Prostate gland (tissue), 2 donors: Measurements from ENCODE around the gene TSPAN10. TPM values are rescaled to one million over a fixed set of nuclear protein-coding genes. Genes with fewer than 3 reads are reported as not detected.

Experiments used
- DNase-seq: peaks from one replicate; pipeline ENCODE4 v3.0.0-alpha.2; 2019; ENCODE audit warnings: low spot score
- H3K27ac ChIP-seq, 2 donors: fragments of 200-600 bp; sonication (generic); 2 replicates each; pipeline ENCODE4 v1.5.1; 2017 to 2019
- H3K27me3 ChIP-seq: fragments of 200-600 bp; sonication (generic); replicated peaks from 2 replicates; pipeline ENCODE4 v1.5.1; 2019; ENCODE audit not compliant: insufficient read depth
- H3K36me3 ChIP-seq, 2 donors: fragments of 200-600 bp; sonication (generic); 1 replicate in 1 of 2; 2 replicates in 1 of 2; pipeline versions ENCODE4 v1.5.1 to v1.8.1; 2017 to 2019
- H3K4me1 ChIP-seq: fragments of 200-600 bp; sonication (generic); replicated peaks from 2 replicates; pipeline ENCODE4 v1.5.1; 2019
- H3K4me3 ChIP-seq, 2 donors: fragments of 200-600 bp; sonication (generic); 2 replicates each; pipeline ENCODE4 v1.5.1; 2017 to 2019
- H3K9me3 ChIP-seq: fragments of 200-600 bp; sonication (generic); 2 replicates; pipeline ENCODE4 v1.5.1; 2017
- CTCF ChIP-seq, 4 experiments: fragments of 200-600 bp in 2 of 4; fragments of 450-650 bp in 2 of 4; sonication (generic) in 2 of 4; IDR thresholded peaks; 1 replicate in 3 of 4; 2 replicates in 1 of 4; pipeline ENCODE4 v1.5.1; 2016 to 2019; ENCODE audit warnings: antibody characterized with exemption in 4 of 4, mild to moderate bottlenecking in 2 of 4, moderate library complexity in 2 of 4
- POLR2A ChIP-seq: fragments of 450-650 bp; IDR thresholded peaks from one replicate; pipeline ENCODE4 v1.6.1; 2016; ENCODE audit warnings: antibody characterized with exemption, mild to moderate bottlenecking
- POLR2AphosphoS5 ChIP-seq: sonication (generic); formaldehyde crosslinking; IDR thresholded peaks from one replicate; pipeline ENCODE4 v1.6.1; 2017; ENCODE audit warnings: antibody characterized with exemption
- WGBS: methylation state at CpG from one replicate; pipeline ENCODE4 v1.1.5; 2018; 5-methylcytosine and 5-hydroxymethylcytosine counted together
- intact Hi-C: fragments of 100-400 bp; cut with DNase I; formaldehyde crosslinking; loops from one replicate; pipeline ENCODE4 v1.14.2; 2022
- total RNA-seq, 2 donors: library from RNA; depleted of rRNA; stranded (reverse); fragments of >200 nt; gene quantifications; one replicate each; pipeline ENCODE4 v1.1.0, GENCODE V29; 2016

The TSPAN10 gene
- total RNA-seq, 2 donors from 2014 or later: 2.5 to 2.9 TPM

- Histone ChIP-seq H3K4me1 (peaks cover under 1% of the 10 kb centered on the region), H3K27me3 (no peaks in the 10 kb centered on the region), H3K36me3 (peaks cover 4 to 19% of the 10 kb centered on the region in 2 donors), H3K9me3 (no peaks in the 10 kb centered on the region), H3K27ac (no peak overlapping the region), H3K4me3 (no peak overlapping the region)
- TF ChIP-seq POLR2A: no peak
- TF ChIP-seq POLR2AphosphoS5: no peak
- no peak for TF ChIP-seq CTCF (IDR thresholded peaks at IDR 0.05)
- WGBS: 88% methylated on average over 8 of the region's 8 CpGs
- intact Hi-C loops: no loop called here
- DNase-seq: no peak
Observed at GRCh38 chr17:81630274-81630673, 6.7 kb upstream of the TSPAN10 start.

GRCh38 chr17:81631482-81631881 is 5.5 kb upstream of the TSPAN10 start:
- Histone ChIP-seq H3K4me1 (peaks cover 5% of the 10 kb centered on the region), H3K9me3 (no peaks in the 10 kb centered on the region), H3K36me3 (peaks cover under 1 to 13% of the 10 kb centered on the region in 2 donors), H3K27me3 (no peaks in the 10 kb centered on the region), H3K27ac (no peak overlapping the region), H3K4me3 (no peak overlapping the region)
- TF ChIP-seq POLR2A: no peak
- 75% methylated on average over 7 of the region's 7 CpGs for WGBS
- intact Hi-C loops: no loop called here
- DNase-seq: no peak

GRCh38 chr17:81635431-81635830 is 1.6 kb upstream of the TSPAN10 start:
- H3K9me3 ChIP-seq: no peaks in the 10 kb centered on the region
- peaks cover 5% of the 10 kb centered on the region for H3K4me1 ChIP-seq
- no peak for DNase-seq
- intact Hi-C loops: no loop called here
- TF ChIP-seq POLR2A: no peak
- TF ChIP-seq POLR2AphosphoS5: no peak
- no peak for TF ChIP-seq CTCF (IDR thresholded peaks at IDR 0.05)
- no peaks in the 10 kb centered on the region for H3K27me3 ChIP-seq
- no peak overlapping the region for H3K27ac ChIP-seq
- peak overlapping the region in 1 of 2 donors; percentile 90 for H3K4me3 ChIP-seq
- WGBS: 90% methylated on average over 5 of the region's 5 CpGs
- no peaks in the 10 kb centered on the region for H3K36me3 ChIP-seq

- peak overlapping the region; percentile 77 to 85 for H3K27ac ChIP-seq
- 35% methylated on average over 18 of the region's 18 CpGs for WGBS
- no peaks in the 10 kb centered on the region for H3K9me3 ChIP-seq
- no peaks in the 10 kb centered on the region for H3K27me3 ChIP-seq
- no peaks in the 10 kb centered on the region for H3K36me3 ChIP-seq
- intact Hi-C loops: no loop called here
- peak overlapping the region; percentile 85 to 90 for H3K4me3 ChIP-seq
- TF ChIP-seq POLR2AphosphoS5 (no peak), CTCF (IDR thresholded peaks at IDR 0.05) (no peak), POLR2A (no peak)
- DNase-seq: no peak
- peaks cover 5% of the 10 kb centered on the region for H3K4me1 ChIP-seq
Observed at GRCh38 chr17:81635973-81636504, 957 bp upstream of the TSPAN10 start.

GRCh38 chr17:81638683-81639082 is 1.7 kb downstream of the TSPAN10 start:
- DNase-seq: no peak
- no peak for TF ChIP-seq POLR2AphosphoS5
- 86% methylated on average over 4 of the region's 4 CpGs for WGBS
- Histone ChIP-seq H3K36me3 (no peaks in the 10 kb centered on the region), H3K4me1 (peaks cover 5% of the 10 kb centered on the region), H3K9me3 (no peaks in the 10 kb centered on the region), H3K27ac (no peak overlapping the region), H3K27me3 (no peaks in the 10 kb centered on the region), H3K4me3 (no peak overlapping the region)
- intact Hi-C loops: no loop called here

- H3K4me3 ChIP-seq: no peak overlapping the region
- no peaks in the 10 kb centered on the region for H3K36me3 ChIP-seq
- H3K9me3 ChIP-seq: no peaks in the 10 kb centered on the region
- peaks cover 5% of the 10 kb centered on the region for H3K4me1 ChIP-seq
- no peaks in the 10 kb centered on the region for H3K27me3 ChIP-seq
- no peak for DNase-seq
- H3K27ac ChIP-seq: no peak overlapping the region
- 94% methylated on average over 9 of the region's 9 CpGs for WGBS
- intact Hi-C loops: no loop called here
- TF ChIP-seq POLR2AphosphoS5 (no peak), POLR2A (no peak), CTCF (IDR thresholded peaks at IDR 0.05) (no peak)
Observed at GRCh38 chr17:81640011-81640410, 3.0 kb downstream of the TSPAN10 start.
